Right renal cortex interstitium (tissue), 3 donors: ENCODE measurements around the gene KRI1. TPM values are rescaled to one million over a fixed set of nuclear protein-coding genes. Genes with fewer than 3 reads are reported as not detected.

Experiments used
- polyA plus RNA-seq, 3 donors: library from polyadenylated mRNA; unstranded; fragments of 120-200 nt; gene quantifications; one replicate each; pipeline ENCODE4 v1.2.1, GENCODE V29; 2013; ENCODE audit not compliant: insufficient read length in 3 of 3

KRI1 gene
- polyA plus RNA-seq, 3 donors = 28.7 to 38.8 (median 37.1) TPM

Other genes starting within 250 kb of the KRI1 start
- gene FDX2, start 250.0 kb downstream of the KRI1 start, polyA plus RNA-seq = 10 to 100 TPM; 15.4 to 19.3 (median 18.0) TPM
- 10 to 100 TPM; 17.9 to 22.8 (median 22.6) TPM for gene RAVER1, start 232.5 kb downstream of the KRI1 start, polyA plus RNA-seq
- 10 to 100 TPM in 1 of 3 donors, 1 to 10 TPM in 2; 7.4 to 10.7 (median 8.4) TPM for gene ICAM3, start 226.4 kb downstream of the KRI1 start, polyA plus RNA-seq
- 100 to 1,000 TPM in 1 of 3 donors, 10 to 100 TPM in 2; 96.7 to 100 (median 97.5) TPM for gene TYK2, start 185.4 kb downstream of the KRI1 start, polyA plus RNA-seq
- gene CDC37, start 162.5 kb downstream of the KRI1 start, polyA plus RNA-seq = 100 to 1,000 TPM; 141 to 150 (median 144) TPM
- 1 to 10 TPM; 1.7 to 2.8 (median 2.1) TPM for gene PDE4A, start 145.5 kb downstream of the KRI1 start, polyA plus RNA-seq
- gene KEAP1, start 62.7 kb downstream of the KRI1 start, polyA plus RNA-seq = 10 to 100 TPM; 84.6 to 89.6 (median 89.1) TPM
- gene S1PR5, start 48.6 kb downstream of the KRI1 start, polyA plus RNA-seq = 1 to 10 TPM; 1.3 to 1.7 (median 1.5) TPM
- 10 to 100 TPM; 27.3 to 33.3 (median 29.8) TPM for gene ATG4D, start 22.1 kb downstream of the KRI1 start, polyA plus RNA-seq
- 10 to 100 TPM; 10.8 to 11.9 (median 10.9) TPM for gene CDKN2D, start 3.0 kb upstream of the KRI1 start, polyA plus RNA-seq
- gene AP1M2, start 21.3 kb upstream of the KRI1 start, polyA plus RNA-seq = 10 to 100 TPM; 41.8 to 51.5 (median 41.9) TPM
- gene SLC44A2, start 59.5 kb upstream of the KRI1 start, polyA plus RNA-seq = 100 to 1,000 TPM; 191 to 213 (median 201) TPM
- 100 to 1,000 TPM; 238 to 254 (median 244) TPM for gene ILF3, start 88.3 kb upstream of the KRI1 start, polyA plus RNA-seq
- gene QTRT1, start 135.4 kb upstream of the KRI1 start, polyA plus RNA-seq = 10 to 100 TPM; 36.5 to 43.7 (median 40.5) TPM
- gene DNM2, start 152.1 kb upstream of the KRI1 start, polyA plus RNA-seq = 100 to 1,000 TPM; 119 to 129 (median 126) TPM